ACHN (cell line): Measurements from ENCODE around the gene WFS1.
A peak's percentile ranks its signal among the peaks of the same experiment; 100 is the strongest.

Source experiments
- DNase-seq: peaks from one replicate; pipeline ENCODE4 v3.0.0-alpha.2; 2015
- in situ Hi-C: cut with HindIII; loops from 2 replicates; pipeline ENCODE4 v1.10.0; 2017; ENCODE audit warnings: low sequenced_read_pairs, low pct_ligation_motif_present, low pct_unique_long_range_greater_than_20kb

Gene WFS1

DNA sequence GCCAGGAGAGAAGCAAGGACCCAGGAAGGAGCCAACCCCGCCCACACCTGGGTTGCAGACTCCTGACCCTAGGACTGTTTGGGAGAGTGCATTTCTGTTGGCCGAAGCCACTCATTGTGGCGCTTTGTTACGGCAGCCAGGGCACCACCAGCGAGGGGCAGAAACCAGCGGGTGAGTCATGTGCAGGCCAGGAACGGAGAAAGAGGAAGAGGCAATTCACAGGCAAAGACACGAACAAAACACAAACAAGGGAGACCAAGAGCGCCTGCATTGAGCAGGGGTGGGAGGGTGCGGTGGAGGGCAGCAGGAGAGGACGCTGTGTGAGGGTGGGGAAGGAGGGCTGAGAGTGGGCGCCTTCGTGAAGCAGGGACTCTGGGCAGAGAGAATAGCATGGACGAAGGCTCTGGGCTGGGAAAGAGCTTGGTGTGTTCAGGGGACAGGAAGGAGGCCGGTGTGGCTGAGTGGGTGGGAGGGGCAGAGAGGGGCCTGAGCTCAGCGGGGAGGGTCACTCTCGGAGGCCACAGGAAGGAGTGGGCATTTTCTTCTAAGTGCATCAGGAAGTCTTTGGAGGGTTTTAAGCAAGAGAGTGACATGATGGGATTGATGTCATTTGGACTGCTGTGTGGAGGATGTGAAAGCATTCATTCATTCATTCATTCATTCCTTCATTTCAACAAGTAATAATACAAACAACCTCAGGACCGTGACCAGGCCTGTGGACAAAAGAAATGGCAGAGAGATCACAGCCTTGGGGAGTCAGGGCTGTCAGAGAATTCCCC lies 12.2 kb upstream of the WFS1 start:
- in situ Hi-C loops, result no loop called here
- no peak for DNase-seq

DNA sequence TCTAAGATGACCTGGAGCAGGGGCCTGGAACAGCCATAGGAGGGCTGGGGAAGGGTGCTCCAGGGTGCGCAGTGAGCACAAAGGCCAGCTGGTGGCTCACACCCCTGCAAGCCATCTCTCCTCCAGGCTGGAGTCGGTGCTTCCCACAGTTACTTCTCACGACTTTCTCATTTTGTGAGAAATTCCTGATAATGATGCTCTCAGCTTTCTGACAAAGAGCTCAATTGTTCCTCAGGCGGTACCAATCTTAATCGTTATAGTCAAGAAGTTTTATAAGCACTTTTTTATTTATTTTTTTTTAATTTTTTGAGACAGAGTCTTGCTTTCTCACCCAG lies 11.7 kb upstream of the WFS1 start:
- no peak for DNase-seq
- in situ Hi-C loops, result no loop called here

DNA sequence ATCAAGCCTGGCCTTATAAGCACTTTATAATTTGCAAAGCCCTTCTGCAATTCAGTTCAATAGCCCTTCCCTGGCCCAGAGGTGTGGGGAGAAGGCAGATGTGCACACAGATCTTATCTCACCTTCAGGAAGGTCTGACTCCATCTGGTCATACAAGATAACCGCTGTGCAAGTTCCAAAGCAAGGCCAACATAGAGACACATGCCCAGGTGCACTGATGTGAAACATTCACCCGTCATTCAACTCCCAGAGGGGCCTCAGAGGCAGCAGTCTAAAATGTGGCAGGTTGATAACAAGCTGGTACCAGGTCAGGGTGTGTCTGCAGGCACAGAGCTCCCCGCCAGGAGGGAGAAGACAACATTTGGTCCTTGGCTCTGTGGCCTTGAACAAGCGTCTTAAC lies 10.9 kb upstream of the WFS1 start:
- in situ Hi-C loops, result no loop called here
- DNase-seq, result no peak

- in situ Hi-C loops, result no loop called here
These were observed 9.8 kb upstream of the WFS1 start for GRCh38 chr4:6259886-6260285.

DNA sequence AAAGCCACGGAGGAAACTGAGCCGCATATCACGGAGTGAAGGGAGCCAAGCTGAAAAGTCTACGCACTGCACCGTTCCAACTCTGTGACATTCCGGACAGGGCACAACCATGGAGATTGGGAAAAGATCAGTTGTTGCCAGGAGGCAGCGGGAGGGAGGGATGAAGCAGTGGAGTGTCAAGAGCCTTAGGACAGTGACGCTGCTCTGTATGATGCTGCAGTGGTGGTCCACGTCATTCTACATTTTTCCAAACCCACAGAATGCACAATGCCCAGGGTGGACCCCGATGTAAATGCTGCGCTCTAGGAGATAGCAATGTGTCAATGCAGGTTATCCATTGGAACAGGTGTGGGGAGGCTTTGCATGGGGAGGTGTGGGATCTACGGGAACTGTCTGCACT lies 7.5 kb upstream of the WFS1 start:
- no peak for DNase-seq
- in situ Hi-C loops, result no loop called here

More at GRCh38 chr4:6259886-6260285, 9.8 kb upstream of the WFS1 start:
- DNase-seq, result no peak

GRCh38 chr4:6262847-6263487 lies 6.7 kb upstream of the WFS1 start:
- DNase-seq, result no peak
- in situ Hi-C loops, result no loop called here

GRCh38 chr4:6263526-6264224 lies 6.0 kb upstream of the WFS1 start:
- in situ Hi-C loops, result no loop called here
- no peak for DNase-seq

- in situ Hi-C loops, result no loop called here
- peak; percentile 53 for DNase-seq
These were observed 5.5 kb upstream of the WFS1 start for GRCh38 chr4:6264225-6264540.

DNA sequence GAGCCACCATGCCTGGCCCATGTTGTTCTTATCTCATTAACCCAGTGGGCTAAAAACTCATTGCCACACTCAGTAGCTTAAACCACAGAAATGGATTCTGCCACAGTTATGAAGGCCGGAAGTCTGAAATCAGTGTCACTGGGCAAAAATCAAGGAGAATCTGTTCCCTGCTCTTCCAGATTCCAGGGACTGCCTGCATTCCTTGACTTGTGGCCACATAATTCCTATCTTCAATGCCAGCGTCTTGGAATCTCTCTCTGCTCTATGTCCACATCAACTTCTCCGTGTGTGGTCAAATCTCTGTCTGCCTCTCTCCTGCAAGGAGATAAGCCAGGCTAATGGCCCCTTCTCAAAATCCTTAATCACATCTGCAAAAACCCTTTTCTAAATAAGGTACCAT lies 4.1 kb upstream of the WFS1 start:
- in situ Hi-C loops, result no loop called here
- DNase-seq, result no peak

GRCh38 chr4:6267573-6267972 lies 2.1 kb upstream of the WFS1 start:
- in situ Hi-C loops, result no loop called here
- no peak for DNase-seq

GRCh38 chr4:6268650-6269615 lies 717 bp upstream of the WFS1 start:
- in situ Hi-C loops, result no loop called here
- no peak for DNase-seq

DNA sequence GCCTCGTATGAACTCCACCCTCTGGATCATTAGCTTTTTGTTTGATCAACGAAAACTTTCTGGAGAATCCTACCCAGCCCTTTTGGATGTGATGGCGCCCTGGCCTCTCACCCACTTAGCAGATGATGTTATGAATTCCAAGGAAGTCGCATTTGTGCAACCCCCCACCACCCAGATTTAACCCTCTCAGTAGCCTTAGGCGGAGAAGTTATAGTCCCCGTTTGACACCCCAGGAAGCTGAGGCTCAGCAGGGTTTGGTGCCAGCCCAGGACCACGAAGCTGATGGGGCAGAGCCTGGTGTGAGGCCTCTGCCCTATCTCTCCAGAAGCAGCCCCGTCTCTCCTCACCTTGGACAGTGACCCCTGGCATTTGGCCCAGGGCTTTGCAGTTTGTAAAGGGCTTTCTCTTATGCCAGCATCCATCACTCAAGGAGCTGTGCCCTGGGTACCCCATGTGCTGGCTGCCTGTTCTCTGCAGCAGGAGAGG lies 1.0 kb downstream of the WFS1 start:
- DNase-seq, result peak; percentile 19
- in situ Hi-C loops, result no loop called here

GRCh38 chr4:6271206-6271605 lies 1.6 kb downstream of the WFS1 start:
- DNase-seq, result no peak
- in situ Hi-C loops, result no loop called here

DNA sequence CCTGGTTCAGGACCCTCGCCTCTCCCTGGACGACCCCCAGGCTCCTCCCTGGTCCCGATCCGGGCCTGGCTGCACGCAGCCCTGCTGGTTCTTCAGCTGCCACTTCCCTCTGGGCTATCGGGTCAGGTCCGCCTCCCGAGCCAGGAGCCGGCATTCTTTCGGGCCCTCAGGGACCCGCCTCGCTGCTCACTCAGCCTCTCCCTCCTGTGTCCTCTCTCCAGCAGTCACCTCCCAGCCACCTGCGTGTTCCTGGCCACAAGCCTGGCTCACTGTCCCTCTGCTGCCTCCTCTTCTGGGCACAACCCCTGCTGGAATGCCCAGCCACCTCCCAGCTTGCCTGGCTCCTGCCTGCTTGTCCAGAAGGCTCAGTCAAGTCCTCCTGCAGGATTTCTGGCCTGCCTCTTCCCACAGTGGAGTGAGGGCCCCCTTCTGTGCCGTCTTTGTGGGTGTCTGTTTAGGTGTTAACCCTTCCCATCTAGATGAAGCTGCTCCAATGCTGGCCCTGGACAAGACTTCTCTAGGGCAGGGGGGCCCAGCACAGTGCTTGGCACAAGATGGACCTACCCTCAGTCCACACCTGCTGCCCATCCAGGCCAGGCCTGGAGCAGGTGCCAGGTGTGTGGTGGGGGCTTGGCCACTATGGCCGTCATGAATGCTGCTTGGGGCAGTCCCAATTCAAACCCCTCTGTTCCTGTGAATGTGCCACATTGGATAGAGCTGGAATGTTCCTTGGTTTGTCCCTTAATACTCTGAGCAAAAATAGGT lies 2.2 kb downstream of the WFS1 start:
- in situ Hi-C loops, result no loop called here
- no peak for DNase-seq

GRCh38 chr4:6272863-6273660 lies 3.4 kb downstream of the WFS1 start:
- DNase-seq, result peak; percentile 88
- in situ Hi-C loops, result no loop called here

- no peak for DNase-seq
- in situ Hi-C loops, result no loop called here
These were observed 4.0 kb downstream of the WFS1 start for GRCh38 chr4:6273661-6273990.

GRCh38 chr4:6275351-6275750 lies 5.7 kb downstream of the WFS1 start:
- DNase-seq, result no peak
- in situ Hi-C loops, result no loop called here
